ENCODE data around the gene GALNS.
A peak's percentile ranks its signal among the peaks of the same experiment; 100 is the strongest.

GALNS gene

DNA sequence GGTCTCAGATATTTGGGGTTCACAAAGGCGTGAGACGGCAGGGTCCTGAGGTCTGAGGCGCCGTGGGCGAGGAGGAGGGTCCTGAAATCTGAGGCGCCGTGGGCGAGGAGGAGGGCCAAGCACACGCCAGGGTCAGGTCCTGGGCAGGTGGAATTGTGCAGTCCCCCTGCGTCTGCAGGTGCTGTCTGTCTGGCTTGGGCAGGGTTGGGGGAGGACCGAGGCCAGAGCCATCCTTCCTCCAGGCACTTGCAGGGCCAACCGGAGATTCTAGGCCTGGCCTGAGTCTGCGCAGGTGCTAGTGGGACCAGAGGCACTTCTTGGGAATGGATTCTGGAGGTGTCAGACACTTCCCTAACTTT is 42.6 kb downstream of the GALNS start:
- no peak for DNase-seq

DNA sequence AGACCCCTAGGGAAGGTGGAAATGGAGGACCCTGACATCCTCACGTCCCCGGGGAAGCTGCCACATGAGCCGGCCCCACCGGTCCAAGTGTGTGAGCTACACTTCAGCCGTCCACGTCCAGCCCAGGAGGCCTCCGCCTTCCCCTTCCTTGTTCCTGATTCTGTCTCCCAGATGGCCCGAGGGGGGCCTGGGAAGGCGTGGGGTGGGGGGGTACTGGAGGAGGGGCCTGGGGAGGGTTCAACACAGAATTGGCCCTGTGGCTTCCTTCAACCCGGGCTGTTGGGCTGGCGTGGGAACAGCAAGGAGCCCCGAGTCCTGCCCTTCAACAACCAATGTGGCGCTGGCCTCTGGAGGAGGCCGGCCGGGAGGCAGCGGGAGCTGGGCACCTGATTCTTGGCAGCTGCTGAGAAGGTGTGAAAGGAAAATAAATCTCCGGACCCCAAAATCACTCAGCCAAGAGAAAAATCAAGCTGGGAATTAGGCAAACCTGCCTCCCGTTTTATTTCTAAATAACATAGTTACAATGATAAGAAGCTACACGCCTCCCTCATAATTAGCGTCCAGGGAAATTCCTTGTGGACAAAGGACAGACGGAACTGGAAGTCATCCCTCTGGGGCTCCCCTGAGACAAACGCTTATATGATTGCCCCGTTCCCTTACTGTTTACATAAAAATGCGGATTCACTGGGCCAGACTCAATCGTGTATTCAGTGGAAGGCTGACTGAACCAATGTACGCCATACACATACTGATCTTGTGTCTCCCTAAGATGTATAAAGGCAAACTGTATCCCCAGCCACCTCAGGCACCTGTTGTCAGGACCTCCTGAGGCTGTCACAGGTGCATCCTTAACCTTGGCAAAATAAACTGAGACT is 43.2 kb downstream of the GALNS start:
- no peak for DNase-seq

DNA sequence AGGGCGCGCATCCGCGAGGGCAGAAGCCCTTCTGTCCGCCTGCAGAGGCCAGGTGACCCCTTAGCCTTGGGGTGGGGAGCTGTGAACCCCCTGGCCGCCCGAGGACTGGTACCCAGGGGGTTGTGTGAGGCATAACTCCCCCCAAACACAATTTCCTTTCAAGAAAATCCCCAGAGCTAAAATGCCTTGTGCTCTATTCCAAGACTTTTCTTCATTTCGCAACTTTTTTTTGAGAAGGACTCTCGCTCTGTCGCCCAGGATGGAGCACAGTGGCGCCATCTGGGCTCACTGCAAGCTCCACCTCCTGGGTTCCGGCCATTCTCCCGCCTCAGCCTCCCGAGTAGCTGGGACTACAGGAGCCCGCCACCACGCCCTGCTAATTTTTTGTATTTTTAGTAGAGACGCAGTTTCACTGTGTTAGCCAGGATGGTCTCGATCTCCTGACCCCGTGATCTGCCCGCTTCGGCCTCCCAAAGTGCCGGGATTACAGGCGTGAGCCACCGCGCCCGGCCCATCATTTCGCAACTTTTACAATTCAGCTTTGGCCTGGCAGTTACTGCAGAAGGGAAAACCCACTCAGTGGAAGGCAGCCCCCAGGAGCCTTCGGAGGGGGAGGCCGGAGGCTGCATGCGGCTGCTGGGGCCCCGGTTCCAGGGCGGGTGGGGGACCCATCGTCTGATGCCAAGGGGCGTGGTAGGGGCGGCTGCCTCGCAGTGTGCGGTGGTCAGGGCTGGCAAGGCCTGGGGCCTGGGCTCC is 44.1 kb downstream of the GALNS start:
- DNase-seq = peak; percentile 39

DNA sequence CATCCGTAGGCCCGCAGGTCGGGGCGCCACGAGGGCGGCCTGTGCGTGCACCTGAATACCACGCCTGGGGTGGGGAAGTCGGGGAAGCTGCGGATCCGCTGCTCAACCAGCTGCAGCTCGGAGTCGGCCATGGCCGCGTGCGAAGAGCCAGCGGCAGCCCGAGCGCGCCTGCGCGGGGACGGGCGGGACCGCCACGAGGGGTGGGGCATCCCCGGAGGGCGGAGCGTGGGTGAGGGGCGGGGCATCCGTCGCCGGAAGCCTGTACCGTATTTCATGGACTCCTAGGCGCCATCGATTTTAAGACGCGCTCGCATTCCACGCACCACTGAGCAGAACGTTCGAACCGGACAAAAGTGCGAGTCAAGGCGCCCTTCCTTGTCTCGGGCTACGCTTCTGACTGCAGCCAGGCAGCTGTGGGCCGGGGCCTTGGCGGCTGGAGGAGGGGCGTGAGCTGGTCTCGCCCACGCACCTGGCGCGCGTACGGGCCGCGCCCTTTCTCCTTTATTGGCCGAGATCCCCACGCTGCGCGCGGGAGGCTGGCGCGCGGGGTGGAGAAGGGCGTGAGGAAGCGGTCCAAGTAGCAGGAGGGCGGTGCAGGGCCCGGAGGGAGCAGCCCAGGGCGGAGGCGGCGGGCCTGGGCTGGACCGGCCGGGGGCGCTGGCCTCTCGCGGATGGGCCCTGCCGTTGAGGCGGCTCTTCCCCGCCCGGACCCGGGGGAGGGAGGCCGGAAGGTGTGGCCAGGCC is 44.8 kb downstream of the GALNS start, which contains the start of gene APRT:
TSS of gene APRT (minus strand) at position 160 of the 744 bp plus-strand sequence. CDS start at position 131, 29 bp downstream.
- DNase-seq = peak; percentile 88

DNA sequence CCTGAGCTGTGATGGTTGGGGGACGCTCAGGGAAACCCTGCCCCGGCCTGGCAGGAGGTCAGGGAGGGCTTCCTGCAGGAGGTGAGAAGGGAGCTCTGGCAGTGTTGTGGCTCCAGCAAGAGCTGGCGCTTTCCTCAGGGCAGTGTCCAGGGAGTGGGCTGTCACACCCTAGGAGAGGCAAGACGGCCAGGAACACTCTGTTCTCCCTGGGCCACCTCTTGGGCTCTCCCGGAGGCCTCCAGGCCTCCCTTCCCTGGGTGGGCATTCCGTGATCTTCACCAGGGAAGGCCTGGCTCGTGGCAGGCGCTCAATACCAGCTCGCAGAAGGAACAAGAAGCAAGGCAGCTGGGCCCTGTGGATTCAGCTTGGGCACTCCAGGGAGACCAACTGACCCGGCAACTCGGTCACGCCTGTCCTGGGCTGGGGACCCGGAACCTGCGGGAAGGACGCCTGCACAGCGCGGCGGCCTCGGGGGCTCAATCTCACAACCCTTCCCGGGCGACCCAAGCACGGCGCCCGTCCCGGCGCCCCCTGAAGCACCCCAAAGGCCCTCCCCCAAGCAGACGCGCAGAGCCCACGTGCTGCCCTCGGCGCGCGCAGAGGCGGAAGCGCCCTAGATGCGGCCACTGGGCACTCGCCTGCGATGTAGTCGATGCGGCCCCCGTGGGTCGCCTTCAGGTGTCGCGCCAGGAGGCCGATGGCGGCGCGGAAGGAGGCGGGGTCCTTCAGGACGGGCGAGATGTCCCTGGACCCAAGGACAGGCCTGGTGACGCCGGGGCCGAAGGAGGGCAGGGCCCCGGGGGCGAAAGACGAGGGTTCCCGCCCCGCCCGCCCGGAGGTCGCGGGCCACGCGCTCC is 45.6 kb downstream of the GALNS start:
- DNase-seq = peak; percentile 35

DNA sequence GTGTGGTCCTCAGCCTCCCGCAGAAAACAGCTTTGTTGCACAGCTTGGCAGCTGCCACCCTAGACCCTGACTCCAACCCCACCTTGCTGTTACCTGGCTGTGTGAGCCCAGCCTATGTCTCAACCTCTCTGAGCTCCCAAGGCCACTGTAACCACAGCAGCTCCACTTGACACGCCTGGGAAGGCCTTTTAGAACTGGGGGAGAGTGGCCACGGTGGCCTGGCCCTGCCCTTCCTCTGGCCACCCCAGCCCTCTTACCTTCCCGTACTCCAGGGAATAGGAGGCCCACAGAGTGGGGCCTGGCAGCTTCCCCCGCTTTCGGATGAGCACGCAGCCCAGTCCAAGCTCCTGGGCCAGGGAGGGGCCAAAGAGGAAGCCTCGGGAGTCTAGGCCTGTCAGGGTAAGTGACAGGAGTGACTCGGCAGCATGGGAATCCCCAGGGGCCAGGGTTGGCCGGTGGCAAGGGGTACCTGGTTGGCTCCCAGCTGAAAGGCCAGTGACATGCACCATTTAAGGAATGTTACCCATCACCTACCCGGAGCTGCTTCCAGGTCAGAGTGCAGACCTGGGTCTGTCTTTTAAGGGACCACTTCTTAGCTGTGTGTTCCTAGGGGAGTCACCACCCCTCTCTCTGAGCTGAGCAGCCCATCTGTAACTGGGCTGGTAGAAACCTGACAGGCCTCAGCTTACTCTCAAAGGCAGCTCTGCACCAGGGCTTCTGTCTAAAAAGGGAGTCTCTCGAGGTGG is 46.4 kb downstream of the GALNS start:
- no peak for DNase-seq

DNA sequence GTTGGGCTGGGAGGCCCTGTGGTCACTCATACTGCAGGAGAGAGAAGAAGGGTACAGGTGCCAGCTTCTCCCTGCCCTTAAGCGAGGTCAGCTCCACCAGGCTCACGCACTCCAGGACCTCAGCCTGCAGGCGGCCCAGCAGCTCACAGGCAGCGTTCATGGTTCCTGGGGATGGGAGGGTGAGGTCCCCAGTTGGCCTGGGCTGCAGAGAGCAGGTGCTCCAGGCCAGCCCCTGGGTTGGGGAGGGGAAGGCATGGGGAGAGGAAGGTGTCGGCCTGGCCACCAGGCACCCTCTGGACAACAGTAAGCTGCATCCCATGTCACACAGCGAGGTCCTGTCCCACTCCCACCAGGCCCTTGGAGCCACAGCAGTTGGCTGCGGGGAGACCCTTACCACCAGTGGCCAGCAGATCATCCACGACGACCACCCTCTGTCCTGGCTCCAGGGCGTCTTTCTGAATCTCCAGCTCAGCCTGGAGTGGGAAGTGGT is 47.0 kb downstream of the GALNS start:
- DNase-seq = no peak

DNA sequence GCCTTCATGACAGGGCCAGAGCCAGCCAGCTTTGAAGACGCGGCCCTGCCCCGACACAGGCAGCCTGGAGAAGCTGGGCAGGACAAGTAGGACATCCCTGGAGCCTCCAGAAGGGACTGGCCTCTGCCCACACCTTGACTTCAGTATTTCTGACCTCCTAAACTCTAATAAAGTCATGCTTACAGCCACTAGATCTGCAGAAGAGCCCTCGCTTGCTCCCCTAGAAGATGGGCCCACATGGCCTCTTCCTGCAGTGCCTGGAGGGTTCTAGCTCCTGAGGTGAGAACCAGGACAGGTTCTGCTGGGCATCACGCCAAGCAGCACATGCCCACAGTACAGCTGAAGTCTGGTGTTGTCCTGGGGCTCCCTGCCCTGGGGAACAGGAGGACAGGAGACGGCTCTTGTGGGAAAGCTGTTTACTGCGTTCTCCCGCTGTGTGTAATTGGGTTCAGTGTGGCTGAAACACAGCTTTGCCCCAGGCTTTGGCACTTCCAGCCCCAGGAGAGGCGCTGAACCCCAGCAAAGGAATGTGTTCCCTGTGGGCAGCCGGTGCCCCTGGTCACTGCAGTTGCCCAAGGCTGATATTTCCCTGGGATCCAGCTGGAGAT is 47.6 kb downstream of the GALNS start:
- DNase-seq = no peak

DNA sequence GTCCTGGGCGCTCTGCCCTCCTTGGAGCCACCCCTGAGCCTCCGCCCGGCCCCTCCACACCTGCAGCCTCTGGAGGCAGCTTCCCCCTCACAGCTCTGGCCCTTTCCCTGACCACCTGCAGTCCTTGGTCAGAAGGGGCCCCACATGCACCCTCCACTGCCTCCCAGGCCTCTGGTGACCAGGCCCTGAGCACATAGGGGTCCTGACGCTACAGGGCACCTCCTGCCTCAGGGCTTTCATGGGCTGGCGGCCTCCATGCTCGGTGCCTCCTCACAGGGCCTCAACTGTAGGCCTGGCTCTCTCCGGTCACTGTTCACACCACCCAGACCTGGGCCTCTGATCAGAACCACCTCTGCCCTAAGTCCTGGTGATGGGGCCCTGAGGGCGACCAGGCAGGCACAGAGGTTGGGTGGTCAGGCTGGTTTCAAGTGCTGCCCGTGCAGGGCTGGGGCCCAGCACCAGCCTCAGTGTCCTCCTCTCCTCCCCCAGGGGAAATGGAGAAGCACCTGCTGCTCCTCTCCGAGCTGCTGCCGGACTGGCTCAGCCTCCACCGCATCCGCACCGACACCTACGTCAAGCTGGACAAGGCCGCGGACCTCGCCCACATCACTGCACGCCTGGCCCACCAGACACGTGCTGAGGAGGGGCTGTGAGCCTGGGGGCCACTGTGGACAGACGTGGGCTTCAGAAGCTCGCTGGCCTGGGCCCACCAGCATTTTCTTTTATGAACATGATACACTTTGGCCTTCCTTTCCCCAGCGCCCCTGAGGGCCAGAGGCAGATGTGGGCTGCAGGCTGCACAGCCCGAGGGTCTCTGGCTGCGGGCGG is 48.9 kb downstream of the GALNS start:
- DNase-seq = no peak

DNA sequence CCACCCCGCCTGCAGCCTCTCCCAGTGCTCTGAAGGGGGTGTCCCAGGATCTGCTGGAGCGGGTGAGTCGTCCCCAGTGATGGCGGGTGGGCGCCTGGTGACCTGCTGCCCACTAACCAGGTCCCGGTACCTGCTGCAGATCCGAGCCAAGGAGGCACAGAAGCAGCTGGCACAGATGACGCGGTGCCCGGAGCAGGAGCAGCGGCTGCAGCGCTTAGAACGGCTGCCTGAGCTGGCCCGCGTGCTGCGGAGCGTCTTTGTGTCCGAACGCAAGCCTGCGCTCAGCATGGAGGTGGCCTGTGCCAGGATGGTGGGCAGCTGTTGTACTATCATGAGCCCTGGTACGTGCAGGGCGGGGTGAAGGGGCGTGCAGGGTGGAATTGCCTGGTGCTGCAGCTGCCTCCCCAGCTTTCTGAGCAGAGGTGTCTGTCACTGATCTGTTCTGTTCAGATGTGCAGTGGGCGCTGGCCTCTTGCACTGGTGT is 49.6 kb downstream of the GALNS start:
- DNase-seq = no peak

DNA sequence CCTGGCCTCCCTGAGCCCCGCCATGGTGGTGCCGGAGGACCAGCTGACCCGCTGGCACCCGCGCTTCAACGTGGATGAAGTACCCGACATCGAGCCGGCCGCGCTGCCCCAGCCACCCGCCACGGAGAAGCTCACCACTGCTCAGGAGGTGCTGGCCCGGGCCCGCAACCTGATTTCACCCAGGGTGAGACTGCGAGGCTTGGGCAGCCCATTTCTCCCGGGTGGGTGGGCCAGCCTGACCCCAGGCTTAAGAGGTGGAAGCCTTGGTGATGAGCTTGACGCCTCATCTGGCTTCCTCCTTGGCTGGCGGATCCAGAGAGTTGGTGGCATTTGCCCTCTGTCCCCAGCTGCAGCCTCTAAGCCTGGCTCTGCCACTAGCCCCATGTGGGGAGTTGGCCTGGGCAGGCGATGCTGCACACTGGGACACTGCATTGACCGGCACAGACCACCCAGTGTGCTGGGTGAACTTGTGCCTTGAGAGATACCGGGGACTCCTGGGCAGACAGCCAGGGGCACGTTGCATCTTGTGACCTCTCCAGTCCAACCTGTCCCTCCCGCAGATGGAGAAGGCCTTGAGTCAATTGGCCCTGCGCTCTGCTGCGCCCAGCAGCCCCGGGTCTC is 50.1 kb downstream of the GALNS start:
- DNase-seq = no peak

DNA sequence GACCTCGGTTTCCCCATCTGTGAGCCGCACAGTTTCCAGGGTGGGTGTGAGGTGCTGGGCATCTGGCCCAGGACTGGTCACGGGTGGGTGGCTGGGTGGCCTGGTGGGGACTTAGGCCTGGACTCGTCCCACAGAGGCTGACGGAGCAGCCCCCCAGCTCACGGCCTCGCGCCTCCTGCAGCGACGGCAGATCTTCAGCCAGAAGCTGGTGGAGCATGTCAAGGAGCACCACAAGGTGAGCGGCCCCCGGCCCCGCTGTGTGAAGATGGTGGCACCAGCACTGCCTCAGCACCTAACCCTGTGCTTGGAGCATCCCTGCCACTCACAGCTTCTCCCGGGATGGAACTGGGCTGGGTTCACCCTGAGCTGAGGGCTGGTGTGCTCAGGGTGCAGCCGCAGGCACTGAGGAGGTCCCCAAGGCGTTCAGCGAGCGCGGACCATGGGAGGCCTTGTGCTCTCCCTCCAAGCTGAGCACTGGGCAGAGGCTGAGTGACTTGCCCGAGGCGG is 50.8 kb downstream of the GALNS start:
- DNase-seq = no peak

DNA sequence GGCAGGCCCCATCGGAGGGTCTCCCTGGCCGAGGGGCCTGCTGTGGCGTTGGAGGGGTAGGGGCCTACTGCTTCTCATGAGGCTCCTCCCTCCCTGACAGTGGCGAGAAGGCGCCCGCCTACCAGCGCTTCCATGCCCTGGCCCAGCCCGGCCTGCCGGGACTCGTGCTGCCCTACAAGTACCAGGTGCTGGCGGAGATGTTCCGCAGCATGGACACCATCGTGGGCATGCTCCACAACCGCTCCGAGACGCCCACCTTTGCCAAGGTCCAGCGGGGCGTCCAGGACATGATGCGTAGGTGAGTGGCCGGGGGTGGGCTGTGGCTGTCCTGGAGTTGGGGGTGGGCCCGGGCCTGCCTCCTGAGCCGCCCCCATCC is 51.4 kb downstream of the GALNS start:
- no peak for DNase-seq

DNA sequence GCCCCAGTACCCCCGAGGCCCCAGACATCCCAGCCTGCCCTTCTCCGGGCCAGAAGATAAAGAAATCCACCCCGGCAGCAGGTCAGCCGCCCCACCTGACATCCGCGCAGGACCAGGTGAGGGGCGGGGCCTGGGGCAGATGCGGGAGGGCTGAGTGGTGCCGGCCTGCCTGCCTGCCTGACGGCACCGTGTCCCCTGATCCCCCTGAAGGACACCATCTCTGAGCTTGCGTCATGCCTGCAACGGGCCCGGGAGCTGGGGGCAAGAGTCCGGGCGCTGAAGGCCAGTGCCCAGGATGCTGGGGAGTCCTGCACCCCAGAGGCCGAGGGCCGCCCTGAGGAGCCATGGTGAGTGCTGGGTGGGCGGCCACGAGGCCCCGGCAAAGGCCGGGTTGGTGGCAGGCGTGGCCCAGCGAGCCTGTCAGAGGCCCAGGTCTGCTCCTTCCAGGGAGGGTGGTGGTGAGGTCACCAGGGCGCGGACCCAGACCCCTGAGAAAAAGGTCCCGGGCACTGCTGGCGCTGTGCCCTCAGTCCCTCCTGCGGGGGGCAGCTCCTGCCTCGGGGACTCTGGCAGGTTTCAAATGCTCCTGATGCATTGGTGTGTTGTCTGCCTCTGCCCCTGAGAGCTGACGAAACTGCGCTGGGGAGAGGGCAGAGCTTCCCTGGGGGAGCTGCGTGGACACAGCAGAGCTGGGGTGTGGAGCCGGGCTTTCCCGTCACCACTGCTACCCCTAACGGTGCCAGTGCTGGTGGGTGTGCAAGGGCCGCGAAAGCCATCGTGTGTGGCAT is 52.0 kb downstream of the GALNS start:
- peak; percentile 34 for DNase-seq

DNA sequence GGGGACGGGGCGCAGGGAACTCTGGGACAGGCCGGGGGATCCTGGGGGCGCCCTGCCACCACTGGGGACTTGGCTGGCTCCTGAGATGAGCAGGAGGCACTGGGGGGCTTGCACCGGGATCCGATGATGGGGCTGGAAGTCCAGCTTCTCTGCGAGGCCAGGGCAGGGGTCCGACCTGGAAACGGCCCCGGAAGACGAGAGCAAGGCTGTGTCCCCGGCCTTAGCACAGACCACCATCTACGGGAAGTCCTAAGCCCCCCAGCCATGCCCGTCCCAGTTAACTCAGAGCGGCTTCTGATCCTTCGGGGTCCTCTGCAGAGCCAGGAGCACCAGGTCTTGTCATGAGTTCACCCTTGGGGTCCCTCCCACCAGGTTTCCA is 52.6 kb downstream of the GALNS start:
- DNase-seq = no peak

DNA sequence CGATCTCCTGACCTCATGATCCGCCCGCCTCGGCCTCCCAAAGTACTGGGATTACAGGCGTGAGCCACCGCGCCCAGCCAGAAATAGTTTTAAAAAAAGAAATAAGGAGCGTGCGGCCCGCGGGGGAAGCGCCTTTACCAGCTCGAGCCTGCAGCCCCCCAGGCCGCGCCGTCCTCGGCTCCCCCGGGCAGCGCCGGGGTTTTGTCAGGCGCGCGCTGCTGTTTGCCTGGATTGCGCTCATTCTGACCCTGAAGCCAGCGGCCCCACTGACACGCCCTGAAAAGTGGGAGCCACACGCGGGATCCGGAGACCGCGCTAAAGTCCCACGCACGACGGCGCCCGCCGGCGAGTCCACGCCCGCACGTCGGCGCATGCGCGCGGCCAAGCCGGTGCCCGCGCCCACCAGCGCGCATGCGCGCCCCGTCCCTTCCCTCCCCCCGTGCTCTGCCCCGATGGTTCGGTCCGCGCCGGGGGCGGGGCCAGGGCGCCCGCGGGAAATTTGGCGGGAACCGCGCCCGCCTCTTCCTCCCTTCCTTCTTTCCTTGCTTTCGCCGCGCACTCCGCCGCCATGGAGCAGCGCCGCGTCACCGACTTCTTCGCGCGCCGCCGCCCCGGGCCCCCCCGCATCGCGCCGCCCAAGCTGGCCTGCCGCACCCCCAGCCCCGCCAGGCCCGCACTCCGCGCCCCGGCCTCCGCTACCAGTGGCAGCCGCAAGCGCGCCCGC is 53.3 kb downstream of the GALNS start, which contains the start of gene CDT1:
TSS of gene CDT1 (plus strand) at position 526 of the 724 bp plus-strand sequence. CDS start at position 569, 43 bp downstream.
- DNase-seq = peak; percentile 60

DNA sequence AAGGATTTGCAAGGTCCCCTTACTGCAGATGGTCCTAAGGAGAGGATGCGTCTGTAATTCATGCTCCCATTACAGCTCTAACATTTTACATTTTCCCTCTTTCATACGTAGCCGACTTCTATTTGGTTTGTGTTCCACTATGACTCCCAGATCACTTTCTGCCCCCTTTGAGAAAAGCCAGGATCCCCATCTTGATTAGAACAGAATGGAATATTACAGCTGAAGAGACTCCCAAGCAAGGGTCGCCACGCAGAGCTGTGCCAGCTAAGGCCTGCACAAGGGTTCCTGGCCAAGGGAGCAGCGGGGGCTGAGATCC is 56.5 kb downstream of the GALNS start:
- no peak for DNase-seq
